NOMO-1 (cell line): ENCODE data around the gene DPF3.

ENCODE experiments used
- DNase-seq, 2 experiments: peaks; one replicate each; lab custom pipeline; 2025; ENCODE audit not compliant: unreplicated experiment in 2 of 2; lab: John Stamatoyannopoulos, UW

The DPF3 gene

DNA sequence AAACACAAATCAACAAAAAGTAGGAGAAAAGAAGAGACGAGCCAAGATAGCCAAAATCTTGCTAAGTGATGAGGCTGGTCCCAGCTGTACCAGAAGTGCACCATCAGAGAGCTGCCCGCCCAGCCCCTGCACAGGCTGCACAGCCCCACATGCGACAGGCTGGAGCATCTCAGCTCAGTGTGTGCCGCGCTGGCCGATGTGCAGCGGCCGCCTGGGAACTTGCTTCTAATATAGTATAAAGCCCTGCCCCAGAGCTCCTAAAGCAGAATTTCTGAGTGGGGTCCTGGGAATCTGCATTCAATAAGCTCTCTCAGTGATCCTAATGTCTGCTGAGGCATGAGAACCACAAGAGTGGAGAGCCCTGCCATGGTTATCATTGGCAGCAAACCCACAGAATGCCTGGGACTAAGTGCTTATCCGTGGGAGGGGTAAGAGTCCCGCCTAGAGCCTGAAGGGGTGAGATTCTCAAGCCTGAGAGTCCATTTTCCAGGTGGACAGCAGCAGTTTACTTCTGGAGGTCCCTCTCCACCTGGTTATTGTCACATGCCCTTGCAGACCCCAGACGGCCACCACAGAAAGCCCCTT, 171.6 kb downstream of the DPF3 start:
- no peak for DNase-seq

DNA sequence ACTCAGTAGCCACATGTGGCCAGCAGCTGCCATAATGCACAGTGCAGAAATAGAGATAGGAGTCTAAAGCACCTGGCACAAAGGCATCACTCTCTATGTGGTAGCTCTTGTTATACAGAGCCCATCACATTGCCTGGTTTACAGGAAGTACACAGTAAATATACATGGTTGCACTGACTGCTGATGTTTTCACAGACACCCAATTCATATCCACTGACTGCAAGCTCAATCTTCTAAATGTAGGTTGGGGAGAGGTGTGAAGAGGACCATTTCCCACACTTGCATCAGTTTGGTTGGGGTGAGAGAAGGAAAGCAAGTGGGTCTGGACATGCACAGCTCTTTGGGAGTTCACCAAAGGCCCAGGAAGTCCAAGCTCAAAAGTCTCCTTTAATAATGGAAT, 172.8 kb downstream of the DPF3 start:
- no peak for DNase-seq

DNA sequence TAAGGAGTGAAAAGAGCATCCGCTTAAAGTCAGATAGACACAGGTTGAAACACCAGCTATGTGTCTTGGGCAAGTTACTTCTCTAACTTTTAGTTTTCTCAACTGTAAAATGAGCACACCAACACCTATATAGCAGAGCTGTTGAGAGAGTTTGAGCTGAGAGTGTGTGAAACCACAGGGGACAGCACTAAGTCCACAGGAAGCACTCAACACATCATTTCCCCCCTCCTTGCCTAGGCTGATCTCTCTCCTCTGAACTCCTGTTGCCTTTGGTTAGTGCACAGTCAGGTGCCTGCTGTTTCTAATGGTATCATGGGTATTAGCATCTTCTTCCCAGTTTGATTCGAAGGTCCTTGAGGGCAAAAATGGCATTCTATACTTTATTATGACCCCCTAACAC, 176.7 kb downstream of the DPF3 start:
- no peak for DNase-seq

DNA sequence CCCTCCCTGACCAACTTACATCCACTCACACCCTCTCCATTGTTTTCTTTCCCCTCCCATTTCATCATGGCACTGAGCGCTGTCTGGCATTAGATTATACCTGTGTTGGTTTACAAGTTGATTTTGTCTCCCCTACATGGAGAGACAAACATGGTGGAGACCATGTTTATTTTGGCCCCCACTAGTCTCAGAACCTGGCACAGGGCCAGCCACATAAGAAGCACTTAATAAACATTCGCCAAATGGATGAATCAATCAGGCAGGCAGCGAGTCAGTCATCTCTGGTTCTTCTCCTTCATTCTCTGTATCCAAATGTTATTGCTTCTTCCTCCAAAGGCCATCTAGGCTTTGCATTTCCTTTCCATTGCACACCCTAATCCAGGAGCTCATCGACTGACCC, 177.4 kb downstream of the DPF3 start:
- DNase-seq: no peak

DNA sequence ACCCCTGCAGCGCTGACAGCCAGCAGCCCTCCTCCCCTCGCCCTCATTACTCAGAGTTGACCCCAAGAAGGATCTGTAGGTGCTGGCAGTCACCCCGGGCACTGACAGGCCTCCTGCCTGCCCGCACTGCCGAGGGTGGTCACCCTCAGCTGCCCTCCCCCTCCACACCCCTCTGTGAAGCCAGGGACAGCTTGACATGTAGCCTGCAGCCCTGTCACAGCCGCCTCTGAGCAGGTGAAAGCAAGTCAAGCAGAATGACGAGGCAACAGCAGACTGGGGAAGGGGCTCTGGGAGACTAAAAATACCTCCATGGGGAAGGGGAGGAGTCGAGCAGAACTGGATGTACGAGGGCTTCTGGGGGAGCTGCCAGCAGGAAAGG, 178.1 kb downstream of the DPF3 start:
- DNase-seq: no peak

DNA sequence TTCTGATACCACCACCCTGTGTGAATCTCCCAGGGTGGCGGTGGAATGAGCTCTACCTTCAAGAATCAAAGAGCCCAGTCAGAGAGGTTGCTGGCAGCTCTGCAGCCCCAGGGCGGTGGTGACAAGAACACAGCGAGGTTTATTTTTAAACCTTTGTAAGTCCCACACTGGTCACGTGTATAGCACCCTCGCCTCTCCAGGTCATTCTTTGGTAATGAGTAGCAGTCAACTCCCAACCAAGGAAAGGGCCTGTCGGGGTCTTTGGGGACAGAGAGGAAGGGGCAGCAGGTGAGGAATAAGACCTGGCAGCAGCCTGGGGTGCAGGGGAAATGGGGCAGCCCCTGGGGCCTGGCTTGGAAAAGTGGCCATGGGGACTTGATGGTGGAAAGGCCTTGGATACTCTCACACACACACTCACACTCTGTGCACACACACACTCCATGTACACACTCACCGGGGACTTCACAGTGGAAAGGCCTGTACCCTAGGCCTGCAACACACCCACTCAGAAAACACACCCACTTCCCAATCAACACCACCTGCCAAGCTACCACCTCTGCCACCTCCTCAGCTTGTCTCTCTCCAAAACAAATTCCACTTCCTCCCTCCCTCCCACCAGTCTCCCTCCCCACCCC, 178.6 kb downstream of the DPF3 start:
- no peak for DNase-seq

DNA sequence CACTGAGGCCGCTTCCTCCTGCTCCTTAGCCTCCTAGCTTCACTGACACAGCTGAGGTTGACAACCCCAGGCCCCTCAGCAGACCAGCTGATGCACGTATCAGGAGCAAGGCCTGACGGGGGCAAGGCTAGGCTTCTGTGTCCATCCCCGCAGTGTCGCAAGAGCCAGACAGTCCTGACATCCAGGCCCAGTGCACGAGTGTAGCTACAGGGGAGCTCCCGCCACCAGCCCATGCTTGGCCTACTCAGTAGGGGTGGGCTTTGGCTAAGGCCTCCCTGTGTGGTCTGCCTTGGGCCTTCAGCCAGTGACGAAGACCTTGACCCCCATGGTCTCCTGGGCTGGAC, 179.1 kb downstream of the DPF3 start:
- no peak for DNase-seq

DNA sequence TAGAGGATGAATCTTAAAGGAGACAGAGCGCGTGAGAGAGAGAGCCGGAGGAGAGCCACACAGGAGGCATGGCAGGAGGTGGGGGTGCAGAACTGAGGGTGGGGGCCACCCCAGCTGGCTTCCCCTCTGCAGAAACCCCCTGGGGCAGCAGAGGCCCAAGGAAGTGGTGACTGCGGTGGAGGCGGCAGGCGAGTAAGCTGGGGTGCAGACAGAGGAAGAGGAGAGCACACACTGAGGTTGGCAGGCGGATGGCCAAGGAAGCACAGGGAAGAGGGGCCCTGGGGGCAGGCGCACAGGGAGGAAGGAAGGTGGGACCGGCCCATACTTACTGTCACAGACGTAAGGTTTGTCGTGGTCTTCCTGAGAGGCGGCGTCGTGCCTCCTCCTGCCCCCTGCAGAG, 179.8 kb downstream of the DPF3 start:
- no peak for DNase-seq

DNA sequence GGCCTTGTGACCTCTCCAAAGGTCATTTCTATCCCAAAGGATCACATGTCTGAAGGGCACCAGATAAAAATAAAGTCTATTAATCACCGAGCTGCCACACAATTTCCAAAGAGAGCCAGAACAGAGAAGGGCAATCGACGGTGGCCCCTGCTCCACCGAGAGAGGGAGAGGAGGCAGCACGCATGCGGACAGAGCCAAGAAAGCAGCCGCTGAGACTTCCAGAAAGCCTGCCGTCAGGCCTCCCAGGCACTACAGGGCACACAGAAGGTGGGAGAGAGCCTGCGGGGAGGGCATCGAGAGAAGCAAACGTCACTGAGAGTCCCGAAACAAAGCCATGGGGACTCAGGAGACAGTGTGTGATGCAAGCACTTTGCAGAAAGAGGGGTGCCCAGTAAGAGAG, 182.0 kb downstream of the DPF3 start:
- no peak for DNase-seq

DNA sequence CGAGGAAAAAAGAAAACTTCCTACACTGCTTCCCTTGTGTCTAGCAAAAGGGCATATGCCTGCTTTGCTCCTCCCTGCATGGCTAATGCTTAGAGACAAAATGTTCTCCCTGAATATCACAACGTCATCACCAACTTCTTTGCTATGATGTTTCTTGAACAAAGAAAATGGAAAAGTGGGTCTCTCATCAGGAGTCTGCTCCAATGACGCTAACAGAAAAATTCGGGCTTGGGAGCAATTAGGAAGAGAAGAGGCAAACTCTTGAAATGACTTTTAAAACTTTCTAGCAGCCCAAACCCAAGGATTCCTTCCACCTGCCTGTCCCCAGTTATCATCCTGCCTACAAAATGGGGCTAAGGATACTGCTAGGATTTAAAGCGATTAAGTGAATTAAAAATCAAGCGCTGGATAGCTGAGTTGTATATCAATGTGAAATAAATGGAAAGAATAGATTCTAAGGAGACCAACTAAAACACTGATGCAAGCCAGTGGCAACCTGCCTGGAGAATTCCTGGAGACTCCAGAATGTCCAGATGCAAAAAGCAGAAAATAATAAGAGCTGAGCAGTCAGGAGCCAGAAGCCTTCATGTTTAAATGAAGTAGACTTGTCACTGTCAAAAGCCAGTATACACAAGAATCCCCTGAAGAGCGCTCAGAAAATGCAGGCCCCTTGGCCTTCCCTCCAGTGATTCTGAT, 183.8 kb downstream of the DPF3 start:
- no peak for DNase-seq

DNA sequence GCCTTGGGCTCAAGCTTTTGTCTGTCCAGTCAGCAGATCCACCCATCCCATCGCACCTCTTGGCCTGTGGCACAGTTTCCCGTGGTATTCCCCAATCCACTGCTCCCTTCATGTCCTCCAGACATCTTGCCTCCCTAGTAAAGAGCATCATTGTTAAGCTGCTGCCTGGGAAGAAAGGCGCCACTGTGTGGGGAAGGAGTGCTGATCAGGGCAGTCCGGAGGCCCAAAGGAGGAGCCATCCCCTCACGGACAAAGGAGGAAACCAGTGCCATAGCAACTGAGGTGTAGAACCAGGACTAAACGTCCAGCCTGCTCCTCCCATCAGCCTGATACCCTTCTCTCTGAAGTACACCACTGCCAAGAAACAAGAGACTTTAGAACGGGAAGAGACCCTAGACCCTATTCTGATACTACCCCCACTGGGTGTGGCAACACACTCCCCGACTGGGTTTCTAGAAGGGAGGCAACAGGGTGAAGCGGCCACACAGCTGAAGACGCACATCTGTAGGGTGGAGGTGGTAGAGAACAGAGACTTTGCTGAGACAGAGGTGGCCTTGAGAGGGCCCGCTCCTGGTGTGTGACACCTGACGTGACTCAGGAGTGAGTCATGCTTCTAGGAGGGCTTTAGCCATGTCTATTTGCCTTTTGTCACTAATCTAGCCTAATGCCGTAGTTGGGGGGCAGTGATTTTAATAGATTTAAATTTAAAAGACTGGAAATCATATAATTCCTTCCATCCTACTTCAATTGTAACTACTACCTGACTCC, 185.0 kb downstream of the DPF3 start:
- no peak for DNase-seq

DNA sequence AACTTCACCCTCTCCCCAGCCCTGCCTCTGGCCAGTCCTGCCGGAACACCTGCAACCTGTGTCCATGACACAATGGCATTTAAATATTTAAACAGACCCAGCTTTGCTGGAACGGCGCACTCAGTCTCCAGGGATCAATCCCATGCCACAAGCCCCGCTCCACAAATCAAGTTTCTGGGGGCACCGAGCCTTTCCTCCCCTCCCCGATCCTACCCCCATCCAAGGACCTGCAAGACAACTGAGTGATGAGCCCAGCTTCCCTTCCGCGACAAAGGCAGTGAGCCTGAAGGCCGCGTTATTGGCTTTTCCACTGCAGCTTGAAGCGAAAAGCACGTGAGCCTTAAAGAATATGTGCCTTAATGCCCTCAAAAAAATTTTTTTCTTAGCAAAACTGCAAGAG, 185.7 kb downstream of the DPF3 start:
- DNase-seq: no peak

DNA sequence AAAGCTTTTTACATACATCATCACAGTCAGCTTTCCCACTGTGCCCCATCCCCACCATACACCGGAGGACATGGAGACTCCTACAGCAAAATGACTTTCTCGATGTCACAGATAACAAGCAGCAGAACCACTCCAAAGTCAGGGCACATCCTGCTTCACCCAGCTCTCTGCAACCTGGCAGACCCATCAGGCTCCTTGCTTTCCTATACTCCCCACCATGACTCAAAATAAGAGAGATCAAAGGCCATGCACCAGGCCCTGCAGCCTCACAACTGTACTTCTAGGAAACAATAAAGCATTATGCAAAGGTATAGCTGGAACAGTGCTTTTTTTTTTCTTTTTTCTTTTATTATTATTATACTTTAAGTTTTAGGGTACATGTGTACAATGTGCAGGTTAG, 187.4 kb downstream of the DPF3 start:
- DNase-seq: no peak

DNA sequence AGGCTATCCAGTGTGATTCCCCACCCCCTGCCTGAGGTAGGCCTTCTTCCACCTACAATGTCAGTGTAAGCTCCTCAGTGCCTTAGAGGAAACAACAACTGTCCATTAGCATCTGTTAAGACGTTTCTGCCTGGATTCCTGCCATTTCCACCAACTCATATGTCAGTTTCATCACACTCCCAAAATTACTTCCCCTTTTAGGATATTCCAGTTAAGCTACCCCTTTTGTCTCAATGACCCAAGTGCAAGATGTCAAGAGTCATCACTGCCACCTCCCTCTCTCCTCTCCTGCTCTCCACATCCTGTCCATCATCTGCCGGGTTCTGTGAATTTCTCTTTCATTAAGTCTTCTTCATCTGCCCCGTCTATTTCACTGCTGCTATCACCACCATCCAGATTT, 189.4 kb downstream of the DPF3 start:
- DNase-seq: peak; percentile 16 to 52

DNA sequence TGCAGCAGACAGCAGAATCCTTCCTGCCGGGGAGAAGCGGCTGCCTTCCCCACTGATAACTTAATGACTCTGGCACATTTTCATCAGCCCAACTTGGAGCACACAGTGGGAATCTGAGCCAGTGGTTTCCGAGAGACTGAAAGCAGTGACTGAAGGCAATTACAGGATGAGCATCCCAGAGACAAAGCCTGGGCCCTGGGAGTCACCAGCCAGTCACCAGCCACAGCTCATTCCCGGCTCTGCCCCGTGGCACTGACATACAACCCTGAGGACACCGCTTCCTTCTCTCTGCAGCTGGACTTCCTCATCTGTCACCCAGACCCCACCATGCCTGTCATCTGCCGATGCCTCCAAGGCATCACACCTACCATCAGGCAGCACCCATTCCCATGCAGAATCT, 192.3 kb downstream of the DPF3 start:
- no peak for DNase-seq

DNA sequence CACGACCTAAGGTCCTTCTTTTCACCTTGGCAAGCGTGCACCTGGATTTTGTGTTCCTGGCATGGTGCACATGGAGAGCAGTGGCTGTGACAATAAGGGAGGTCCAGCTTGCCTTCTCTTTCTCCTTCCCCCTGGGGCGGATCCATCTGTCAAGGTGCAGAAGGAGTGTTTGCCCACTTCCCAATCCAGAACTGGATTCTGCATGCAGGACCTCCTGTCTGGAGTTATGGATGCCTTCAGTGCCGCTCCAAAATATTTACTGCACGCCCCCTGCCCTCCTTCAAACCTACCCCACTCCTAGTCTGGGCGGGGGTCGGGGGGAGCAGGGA, 192.7 kb downstream of the DPF3 start:
- no peak for DNase-seq

DNA sequence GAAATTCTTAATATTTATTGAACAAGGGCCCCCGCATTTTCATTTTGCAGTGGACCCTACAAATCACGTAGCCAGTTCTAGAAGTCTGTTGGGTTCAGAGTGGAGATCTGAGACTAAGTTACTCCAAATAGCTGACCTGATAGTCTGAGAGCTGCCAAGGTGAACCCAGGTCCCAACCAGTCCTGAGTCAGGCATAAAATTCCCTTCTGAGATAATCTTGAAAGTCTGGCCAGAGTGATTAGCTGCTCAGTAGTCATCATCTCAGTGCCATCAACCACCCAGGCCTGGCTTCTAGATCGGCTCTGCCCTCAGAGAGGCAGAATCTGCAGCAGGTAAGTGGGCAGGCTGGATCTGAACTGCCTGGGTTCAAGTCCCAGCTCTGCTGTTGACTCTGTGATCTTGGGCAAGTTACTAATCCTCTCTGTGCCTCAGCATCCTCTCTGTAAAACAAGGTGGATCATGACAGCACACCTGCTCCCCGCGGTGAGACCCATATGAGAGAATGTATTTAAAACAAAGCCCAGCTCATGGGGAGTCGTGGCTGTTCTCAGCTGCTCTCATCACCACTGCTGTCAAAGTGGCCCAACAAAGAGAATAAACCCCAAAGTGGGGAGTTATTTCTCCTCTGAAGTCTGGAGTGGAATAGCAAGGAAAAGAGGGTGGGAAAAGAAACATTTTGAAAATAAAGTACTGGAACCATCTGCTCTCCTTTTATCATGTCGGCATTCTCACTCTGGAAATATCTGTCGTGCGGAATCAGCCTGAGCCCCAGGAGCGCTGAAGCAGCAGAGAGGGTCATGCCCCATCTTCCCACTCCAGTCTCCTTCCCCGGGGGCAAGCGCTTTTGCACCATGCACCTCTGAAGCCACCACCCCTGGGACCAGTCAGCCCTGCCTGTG, 193.3 kb downstream of the DPF3 start:
- no peak for DNase-seq

DNA sequence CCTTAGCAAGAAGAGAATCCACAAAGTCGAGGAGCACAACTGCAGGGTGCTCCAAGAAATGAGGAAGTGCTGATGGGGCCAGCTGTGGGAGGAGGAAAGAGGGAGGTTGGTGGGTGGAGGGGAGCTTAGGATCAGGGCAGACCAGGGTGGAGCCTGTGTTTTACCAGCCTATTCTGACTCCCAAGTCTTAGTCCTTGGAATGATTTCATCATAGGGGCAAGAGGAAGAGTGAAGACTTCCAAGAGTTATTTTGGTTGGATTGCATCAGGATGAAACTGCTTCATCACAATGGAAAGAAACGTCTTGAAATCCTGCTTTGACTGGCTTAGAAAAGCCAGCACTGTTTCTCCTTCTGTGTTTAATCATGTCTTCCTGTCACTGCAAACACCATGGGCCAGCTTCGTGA, 194.0 kb downstream of the DPF3 start:
- DNase-seq: peak; percentile 66 to 74

DNA sequence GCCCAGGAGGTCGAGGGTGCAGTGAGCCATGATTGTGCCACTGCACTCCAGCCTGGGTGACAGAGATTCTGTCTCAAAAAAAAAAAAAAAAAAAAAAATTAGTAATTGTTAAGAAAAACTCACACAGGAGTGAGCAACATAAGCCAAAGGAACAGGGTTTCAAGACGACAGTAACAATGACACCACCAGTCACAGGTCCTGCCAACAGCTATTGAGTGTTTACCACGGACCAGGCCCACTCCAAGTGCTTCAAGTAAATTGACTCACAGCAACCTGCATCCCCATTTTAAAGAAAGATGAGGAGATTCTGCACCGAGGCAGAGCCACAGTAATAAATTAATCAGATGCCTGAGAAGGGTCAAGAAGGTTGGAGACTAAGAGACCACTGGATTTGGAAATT, 194.5 kb downstream of the DPF3 start:
- DNase-seq: no peak

DNA sequence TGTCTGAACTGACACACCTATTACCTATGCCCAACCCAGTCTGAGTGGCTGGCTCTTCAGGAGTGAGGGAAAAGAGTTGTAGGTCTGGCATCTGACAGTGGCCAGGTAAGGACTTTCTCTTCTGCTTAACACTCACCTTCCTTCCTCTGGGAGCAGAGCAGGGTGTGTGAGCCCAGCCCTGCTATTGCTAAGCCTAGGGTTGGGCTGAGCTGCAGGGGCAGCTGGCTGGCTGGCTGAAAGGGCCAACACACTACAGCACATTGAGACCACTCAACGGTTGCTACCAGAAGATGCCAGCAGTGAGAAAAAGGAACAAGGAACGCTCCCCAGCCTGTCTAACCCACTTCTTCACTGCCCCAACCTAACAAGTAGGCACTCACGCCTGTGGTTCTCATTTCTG, 201.2 kb downstream of the DPF3 start:
- DNase-seq: no peak

DNA sequence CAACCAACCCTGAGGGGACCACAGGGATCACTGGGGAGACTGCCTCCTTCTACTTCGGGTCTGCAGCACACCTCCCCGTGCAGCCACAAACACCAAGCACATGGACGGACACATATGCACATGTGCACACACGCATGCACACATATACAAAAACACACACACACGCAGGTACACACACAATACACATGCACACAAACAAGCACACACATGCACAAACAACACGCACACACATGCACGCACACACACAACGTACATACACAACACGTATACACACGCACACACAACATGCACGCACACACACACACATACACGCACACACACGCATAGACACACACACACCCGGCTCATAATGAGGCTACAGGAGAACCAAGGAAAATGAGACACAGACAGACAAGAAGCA, 203.6 kb downstream of the DPF3 start:
- DNase-seq: no peak
